GM15510 (cell line): ENCODE measurements around the gene REC8.

ENCODE experiments used
- POLR2A ChIP-seq: IDR thresholded peaks from 3 replicates; pipeline ENCODE4 v1.6.1; 2011; ENCODE audit warnings: borderline replicate concordance; ENCODE audit not compliant: insufficient read length; ENCODE audit errors: extremely low read depth

The REC8 gene

DNA sequence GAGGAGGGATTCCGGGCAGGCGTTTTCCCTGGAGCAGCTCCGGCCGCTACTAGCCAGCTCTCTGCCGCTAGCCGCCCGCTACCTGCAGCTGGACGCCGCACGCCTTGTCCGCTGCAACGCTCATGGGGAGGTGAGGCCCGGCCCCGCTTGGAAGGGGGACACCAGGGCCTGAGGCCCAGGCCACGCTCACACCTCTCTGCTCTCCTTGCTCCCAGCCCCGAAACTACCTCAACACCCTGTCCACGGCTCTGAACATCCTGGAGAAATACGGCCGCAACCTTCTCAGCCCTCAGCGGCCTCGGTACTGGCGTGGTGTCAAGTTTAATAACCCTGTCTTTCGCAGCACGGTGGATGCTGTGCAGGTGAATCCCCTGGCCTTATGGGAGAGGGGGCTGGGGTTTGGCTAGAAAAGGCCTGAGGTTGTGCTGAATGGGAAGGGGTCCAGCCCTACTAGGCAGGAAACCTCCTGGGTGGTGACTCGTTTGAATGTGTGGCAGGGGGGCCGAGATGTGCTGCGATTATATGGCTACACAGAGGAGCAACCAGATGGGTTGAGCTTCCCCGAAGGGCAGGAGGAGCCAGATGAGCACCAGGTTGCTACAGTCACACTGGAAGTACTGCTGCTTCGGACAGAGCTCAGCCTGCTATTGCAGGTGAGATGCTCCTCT lies 24.0 kb upstream of the REC8 start:
- TF ChIP-seq POLR2A = no peak

DNA sequence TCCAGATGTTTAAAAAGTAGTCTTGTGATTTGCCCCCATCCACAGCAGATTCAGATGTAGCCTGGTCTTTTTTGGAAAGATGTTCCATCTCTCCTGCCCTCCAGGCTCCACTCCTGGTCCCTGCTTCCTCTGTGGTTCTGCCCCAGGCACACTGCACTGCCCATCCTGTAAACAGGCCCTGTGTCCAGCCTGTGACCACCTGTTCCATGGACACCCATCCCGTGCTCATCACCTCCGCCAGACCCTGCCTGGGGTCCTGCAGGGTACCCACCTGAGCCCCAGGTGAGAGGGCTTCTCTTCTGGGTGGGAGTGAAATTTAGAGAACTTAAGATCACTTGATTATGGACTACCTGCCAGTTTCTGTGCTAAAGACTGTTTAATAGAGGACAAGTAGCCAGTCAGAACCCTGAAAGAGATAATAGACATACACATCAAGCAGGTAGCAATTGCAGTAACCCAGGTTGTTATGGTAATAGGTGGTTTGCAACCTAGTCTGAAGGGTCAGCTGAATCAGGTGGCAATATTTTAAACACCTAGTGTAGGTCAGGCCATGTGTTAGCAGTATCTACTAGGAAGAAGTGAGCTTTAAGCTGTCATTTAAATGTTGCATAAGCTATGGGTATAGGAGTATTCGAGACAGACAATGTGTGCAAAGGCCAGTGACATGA lies 22.4 kb upstream of the REC8 start:
- TF ChIP-seq POLR2A = no peak

DNA sequence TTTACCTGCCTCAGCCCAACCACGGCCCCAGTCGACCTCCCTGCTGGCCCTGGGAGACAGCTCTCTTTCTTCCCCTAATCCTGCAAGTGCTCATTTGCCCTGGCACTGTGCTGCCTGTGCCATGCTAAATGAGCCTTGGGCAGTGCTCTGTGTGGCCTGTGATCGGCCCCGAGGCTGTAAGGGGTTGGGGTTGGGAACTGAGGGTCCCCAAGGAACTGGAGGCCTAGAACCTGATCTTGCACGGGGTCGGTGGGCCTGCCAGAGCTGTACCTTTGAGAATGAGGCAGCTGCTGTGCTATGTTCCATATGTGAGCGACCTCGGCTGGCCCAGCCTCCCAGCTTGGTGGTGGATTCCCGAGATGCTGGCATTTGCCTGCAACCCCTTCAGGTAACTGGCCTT lies 21.8 kb upstream of the REC8 start:
- no peak for TF ChIP-seq POLR2A

DNA sequence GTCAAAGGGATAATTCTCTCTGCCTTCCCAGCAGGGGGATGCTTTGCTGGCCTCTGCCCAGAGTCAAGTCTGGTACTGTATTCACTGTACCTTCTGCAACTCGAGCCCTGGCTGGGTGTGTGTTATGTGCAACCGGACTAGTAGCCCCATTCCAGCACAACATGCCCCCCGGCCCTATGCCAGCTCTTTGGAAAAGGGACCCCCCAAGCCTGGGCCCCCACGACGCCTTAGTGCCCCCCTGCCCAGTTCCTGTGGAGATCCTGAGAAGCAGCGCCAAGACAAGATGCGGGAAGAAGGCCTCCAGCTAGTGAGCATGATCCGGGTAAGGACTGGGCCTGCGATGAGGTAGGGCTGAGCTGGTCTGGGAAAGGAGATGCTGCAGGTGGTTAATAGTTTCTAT lies 21.3 kb upstream of the REC8 start:
- TF ChIP-seq POLR2A = no peak

DNA sequence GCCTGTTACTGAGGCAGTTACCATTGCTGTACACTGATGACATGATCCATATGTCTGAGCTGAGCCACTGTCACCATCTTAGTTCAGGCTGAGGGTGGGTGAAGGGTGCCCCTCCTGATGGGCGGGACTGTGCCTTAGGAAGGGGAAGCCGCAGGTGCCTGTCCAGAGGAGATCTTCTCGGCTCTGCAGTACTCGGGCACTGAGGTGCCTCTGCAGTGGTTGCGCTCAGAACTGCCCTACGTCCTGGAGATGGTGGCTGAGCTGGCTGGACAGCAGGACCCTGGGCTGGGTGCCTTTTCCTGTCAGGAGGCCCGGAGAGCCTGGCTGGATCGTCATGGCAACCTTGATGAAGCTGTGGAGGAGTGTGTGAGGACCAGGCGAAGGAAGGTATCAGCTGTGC lies 20.9 kb upstream of the REC8 start:
- TF ChIP-seq POLR2A = no peak

DNA sequence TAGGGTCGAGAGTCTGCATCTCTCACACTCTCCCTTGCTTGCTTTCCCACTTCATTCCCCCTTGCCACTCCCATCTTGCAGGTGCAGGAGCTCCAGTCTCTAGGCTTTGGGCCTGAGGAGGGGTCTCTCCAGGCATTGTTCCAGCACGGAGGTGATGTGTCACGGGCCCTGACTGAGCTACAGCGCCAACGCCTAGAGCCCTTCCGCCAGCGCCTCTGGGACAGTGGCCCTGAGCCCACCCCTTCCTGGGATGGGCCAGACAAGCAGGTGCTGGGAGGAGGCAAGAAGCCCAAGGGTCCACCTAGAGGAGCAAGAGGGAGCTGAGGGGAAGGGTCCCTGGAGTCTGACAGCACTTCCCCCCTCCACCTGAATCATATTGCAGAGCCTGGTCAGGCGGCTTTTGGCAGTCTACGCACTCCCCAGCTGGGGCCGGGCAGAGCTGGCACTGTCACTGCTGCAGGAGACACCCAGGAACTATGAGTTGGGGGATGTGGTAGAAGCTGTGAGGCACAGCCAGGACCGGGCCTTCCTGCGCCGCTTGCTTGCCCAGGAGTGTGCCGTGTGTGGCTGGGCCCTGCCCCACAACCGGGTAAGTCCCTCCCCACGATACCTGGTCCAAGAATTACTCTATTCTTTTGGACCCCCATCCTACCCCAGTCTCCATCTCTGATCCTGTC lies 20.3 kb upstream of the REC8 start:
- TF ChIP-seq POLR2A = no peak

DNA sequence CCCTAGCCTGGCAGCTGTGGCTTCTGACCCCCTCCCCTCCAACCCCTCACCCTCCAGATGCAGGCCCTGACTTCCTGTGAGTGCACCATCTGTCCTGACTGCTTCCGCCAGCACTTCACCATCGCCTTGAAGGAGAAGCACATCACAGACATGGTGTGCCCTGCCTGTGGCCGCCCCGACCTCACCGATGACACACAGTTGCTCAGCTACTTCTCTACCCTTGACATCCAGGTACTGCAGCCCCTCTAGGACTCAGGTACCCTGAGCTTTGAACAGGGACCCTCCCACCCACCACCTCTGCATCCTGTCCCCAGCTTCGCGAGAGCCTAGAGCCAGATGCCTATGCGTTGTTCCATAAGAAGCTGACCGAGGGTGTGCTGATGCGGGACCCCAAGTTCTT lies 16.8 kb upstream of the REC8 start:
- no peak for TF ChIP-seq POLR2A

DNA sequence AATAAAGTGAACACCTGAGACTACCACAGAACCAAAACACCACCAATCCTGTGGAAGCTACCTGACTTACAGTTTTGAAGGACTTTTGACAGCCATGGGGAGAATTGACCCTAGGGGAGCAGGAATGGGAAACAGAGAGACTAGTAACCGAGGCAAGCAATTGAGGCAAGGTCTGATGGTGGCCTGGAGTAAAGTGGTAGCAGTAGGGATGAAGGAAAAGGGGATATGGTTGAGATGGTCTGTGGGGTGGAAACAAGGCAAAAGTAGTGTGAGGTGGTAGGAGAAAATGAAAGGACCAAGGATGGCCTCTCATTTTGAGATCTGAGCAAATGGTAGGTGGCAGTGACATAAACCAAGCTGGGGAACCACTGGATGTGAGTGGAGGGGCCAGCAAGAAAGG lies 15.0 kb upstream of the REC8 start:
- TF ChIP-seq POLR2A = no peak

DNA sequence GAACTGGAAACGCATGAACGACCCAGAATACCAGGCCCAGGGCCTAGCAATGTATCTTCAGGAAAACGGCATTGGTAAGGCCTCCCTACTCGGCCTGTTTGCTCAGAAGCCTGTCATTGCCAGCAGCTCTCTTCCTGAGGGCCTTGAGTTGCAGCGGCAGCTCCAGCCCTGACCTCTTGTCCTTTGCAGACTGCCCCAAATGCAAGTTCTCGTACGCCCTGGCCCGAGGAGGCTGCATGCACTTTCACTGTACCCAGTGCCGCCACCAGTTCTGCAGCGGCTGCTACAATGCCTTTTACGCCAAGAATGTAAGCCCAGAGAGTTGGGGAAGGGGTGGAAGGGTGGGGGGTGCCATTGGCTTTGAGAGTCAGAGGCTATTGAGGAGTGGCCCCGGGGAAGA lies 14.5 kb upstream of the REC8 start:
- TF ChIP-seq POLR2A = no peak

DNA sequence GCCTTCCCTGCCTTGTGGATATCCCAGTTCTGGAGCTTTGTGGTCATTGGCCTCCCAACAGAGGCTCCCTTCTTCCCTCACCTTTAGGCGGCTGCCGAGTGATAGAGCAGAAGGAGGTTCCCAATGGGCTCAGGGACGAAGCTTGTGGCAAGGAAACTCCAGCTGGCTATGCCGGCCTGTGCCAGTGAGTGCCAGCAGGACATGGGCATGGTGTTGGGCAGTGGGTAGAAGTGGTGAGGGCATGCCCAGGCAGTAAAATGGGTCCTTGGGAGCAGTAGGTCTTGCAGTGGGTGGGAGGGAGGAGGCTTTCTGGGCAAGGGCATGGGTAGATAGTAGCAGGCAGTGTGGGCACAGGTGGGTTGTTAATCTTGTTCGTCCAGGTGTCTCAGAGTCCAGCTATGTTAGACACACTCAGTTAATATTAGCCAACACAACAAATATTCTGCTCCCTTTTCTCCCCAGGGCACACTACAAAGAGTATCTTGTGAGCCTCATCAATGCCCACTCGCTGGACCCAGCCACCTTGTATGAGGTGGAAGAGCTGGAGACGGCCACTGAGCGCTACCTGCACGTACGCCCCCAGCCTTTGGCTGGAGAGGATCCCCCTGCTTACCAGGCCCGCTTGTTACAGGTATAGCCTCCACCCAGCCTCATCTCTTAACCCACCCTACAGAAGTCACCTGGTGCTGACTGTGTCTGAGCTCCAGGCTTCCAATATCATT lies 11.9 kb upstream of the REC8 start:
- peak; percentile 22 for TF ChIP-seq POLR2A

DNA sequence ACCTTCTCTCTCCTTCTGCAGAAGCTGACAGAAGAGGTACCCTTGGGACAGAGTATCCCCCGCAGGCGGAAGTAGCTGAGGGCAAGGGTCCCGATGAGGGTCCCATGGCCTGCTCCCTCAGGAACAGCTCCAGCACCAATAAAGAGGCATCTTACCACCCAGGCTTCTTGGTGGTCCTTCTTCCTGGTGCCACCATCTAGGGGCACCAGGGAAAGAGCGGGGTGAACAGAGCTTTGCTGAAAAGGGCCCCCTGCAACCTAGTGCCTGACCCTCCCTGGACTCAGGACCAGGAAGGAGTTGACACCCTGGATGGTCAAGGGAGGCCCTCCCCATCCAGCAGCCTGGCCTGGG lies 11.4 kb upstream of the REC8 start:
- TF ChIP-seq POLR2A = no peak

DNA sequence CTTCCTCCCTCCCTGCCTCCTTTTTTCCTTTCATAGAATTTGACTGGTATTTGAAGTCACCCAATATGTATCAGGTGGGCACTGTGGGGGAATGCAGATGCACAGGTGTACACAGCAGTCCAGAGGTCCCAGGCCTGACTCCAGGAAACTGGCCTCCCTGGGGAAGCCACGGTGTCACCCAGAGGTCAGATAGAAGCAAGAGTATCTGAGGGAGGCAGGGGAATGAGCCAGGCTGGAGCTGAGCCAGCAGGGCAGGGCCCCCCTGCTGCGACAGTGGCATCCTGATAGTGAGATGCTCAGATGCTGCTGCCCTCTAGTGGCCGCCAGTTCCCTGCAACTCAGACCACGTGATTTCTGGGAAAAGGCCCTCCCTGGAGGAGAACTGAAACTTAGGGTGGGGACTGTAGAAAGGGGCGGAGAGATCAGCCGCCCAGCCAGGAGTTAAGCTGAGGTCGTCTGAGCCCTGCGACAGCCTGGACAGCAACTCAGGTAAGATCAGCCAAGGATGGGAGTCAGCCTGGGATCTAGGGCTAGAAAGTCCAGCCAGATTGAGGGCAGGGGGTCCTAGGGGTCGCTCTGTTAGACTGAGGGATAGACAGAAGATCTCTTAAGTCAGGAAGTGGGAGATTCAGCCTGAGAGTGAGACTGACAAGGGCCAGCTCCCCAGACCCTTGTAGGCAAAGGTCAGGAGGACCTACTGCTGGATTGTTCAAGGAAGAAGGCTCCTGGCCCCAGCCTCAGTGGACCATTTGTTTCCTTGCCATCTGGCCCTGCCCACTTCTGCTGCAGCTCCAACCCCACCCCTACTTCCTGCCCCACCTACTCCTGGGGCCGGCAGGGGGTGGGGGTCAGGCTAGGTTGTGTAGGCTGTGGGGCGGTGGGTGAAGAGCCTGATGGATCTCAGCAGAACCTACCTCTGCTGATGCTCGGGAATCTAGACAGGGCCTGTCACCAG lies 10.8 kb upstream of the REC8 start, which contains the start of gene IRF9:
IRF9 (plus strand) TSS at position 416 of the 955 bp plus-strand sequence. CDS start 880 bp downstream, outside the sequence.
- peak; percentile 92 for TF ChIP-seq POLR2A

DNA sequence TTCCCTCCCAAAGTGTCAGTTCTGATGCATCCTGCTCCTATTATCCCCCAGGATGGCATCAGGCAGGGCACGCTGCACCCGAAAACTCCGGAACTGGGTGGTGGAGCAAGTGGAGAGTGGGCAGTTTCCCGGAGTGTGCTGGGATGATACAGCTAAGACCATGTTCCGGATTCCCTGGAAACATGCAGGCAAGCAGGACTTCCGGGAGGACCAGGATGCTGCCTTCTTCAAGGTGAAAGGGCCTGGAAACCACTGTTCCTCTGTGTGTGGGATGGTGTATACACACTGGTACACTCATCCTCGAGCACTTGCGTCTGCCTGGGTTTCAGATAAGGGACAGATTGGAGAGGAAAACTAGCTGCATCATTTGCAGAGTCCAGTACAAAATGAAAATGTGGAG lies 9.8 kb upstream of the REC8 start:
- TF ChIP-seq POLR2A = no peak

DNA sequence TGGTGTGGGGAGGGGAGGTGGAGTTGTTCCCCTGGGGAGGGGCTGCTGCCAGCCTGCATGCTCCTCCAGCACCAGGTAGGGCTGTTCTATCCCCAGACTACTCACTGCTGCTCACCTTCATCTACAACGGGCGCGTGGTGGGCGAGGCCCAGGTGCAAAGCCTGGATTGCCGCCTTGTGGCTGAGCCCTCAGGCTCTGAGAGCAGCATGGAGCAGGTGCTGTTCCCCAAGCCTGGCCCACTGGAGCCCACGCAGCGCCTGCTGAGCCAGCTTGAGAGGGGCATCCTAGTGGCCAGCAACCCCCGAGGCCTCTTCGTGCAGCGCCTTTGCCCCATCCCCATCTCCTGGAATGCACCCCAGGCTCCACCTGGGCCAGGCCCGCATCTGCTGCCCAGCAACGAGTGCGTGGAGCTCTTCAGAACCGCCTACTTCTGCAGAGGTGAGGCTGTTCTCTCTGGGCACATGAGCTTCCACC lies 7.3 kb upstream of the REC8 start:
- TF ChIP-seq POLR2A = no peak
